ENCODE measurements around the gene EHBP1. TPM values are rescaled to one million over a fixed set of nuclear protein-coding genes. Genes with fewer than 3 reads are reported as not detected.

EHBP1 gene
- total RNA-seq, 1 donor from 2014 or later: 114 TPM

GRCh38 chr2:63027220-63027619, 321.7 kb downstream of the EHBP1 start:
- no peak for DNase-seq

GRCh38 chr2:63029058-63029457, 323.5 kb downstream of the EHBP1 start:
- DNase-seq: no peak

- no peak for DNase-seq
These were observed 329.0 kb downstream of the EHBP1 start for GRCh38 chr2:63034526-63034925.

GRCh38 chr2:63035169-63035568, 329.7 kb downstream of the EHBP1 start:
- DNase-seq: no peak

- no peak for DNase-seq
These were observed 330.1 kb downstream of the EHBP1 start for GRCh38 chr2:63035660-63036059.

- DNase-seq: no peak
These were observed 332.5 kb downstream of the EHBP1 start for GRCh38 chr2:63038034-63038433.

GRCh38 chr2:63040586-63040985, 335.1 kb downstream of the EHBP1 start:
- DNase-seq: no peak

- DNase-seq: no peak
These were observed 336.1 kb downstream of the EHBP1 start for GRCh38 chr2:63041592-63041991.

GRCh38 chr2:63044362-63045327, 339.1 kb downstream of the EHBP1 start:
- no peak for DNase-seq

- DNase-seq: no peak
These were observed 341.0 kb downstream of the EHBP1 start for GRCh38 chr2:63046552-63046951.

GRCh38 chr2:63046961-63047320, 341.4 kb downstream of the EHBP1 start:
- no peak for DNase-seq

GRCh38 chr2:63047321-63048279, 342.1 kb downstream of the EHBP1 start:
- DNase-seq: no peak

GRCh38 chr2:63048367-63049171, 343.1 kb downstream of the EHBP1 start:
- no peak for DNase-seq

GRCh38 chr2:63049211-63049969, 343.9 kb downstream of the EHBP1 start:
- no peak for DNase-seq

GRCh38 chr2:63049970-63050333, 344.4 kb downstream of the EHBP1 start:
- no peak for DNase-seq

- no peak for DNase-seq
These were observed 345.0 kb downstream of the EHBP1 start, which contains the start of gene OTX1 for GRCh38 chr2:63050334-63051041. TSS of gene OTX1 (plus strand) at chr2:63050830. CDS start at chr2:63052991, 2,161 bp downstream.

- DNase-seq: no peak
These were observed 345.7 kb downstream of the EHBP1 start for GRCh38 chr2:63051042-63051794.

- no peak for DNase-seq
These were observed 346.4 kb downstream of the EHBP1 start for GRCh38 chr2:63051795-63052333.

GRCh38 chr2:63052411-63053080, 347.0 kb downstream of the EHBP1 start:
- DNase-seq: no peak

Measured in occipital lobe (tissue), 2 donors.